Activated CD4-positive, alpha-beta T cell treated with anti-CD3 and anti-CD28 coated beads, Interleukin-2, Interleukin-4, amounts not matched to agents 100 ng/mL and 50 ng/mL, durations not matched to agents 16 hours and 8 hours (primary cell): ENCODE results near the gene CHIC2.

Source experiments
- DNase-seq: peaks from one replicate; pipeline ENCODE4 v3.0.0-alpha.2; 2020; ENCODE audit warnings: low spot score

The CHIC2 gene

GRCh38 chr4:54005475-54005874 is 58.9 kb downstream of the CHIC2 start:
- no peak for DNase-seq

- DNase-seq = no peak
Observed at GRCh38 chr4:54004463-54004862, 59.9 kb downstream of the CHIC2 start.

GRCh38 chr4:54001668-54002365 is 62.6 kb downstream of the CHIC2 start:
- no peak for DNase-seq

- DNase-seq = no peak
Observed at GRCh38 chr4:53997898-53998297, 66.5 kb downstream of the CHIC2 start.

GRCh38 chr4:53994382-53995102 is 69.9 kb downstream of the CHIC2 start:
- DNase-seq = no peak

GRCh38 chr4:53992785-53993184 is 71.6 kb downstream of the CHIC2 start:
- DNase-seq = no peak

- DNase-seq = no peak
Observed at GRCh38 chr4:53991821-53992220, 72.6 kb downstream of the CHIC2 start.

- DNase-seq = no peak
Observed at GRCh38 chr4:53990641-53991040, 73.8 kb downstream of the CHIC2 start.

- DNase-seq = no peak
Observed at GRCh38 chr4:53987761-53988171, 76.6 kb downstream of the CHIC2 start.

GRCh38 chr4:53986062-53986461 is 78.3 kb downstream of the CHIC2 start:
- no peak for DNase-seq

GRCh38 chr4:53981567-53981966 is 82.8 kb downstream of the CHIC2 start:
- DNase-seq = no peak

- no peak for DNase-seq
Observed at GRCh38 chr4:53981066-53981465, 83.3 kb downstream of the CHIC2 start.

GRCh38 chr4:53974561-53974960 is 89.8 kb downstream of the CHIC2 start:
- no peak for DNase-seq

- DNase-seq = no peak
Observed at GRCh38 chr4:53967986-53968385, 96.4 kb downstream of the CHIC2 start.

GRCh38 chr4:53963781-53964180 is 100.6 kb downstream of the CHIC2 start:
- DNase-seq = no peak

GRCh38 chr4:53963336-53963735 is 101.1 kb downstream of the CHIC2 start:
- DNase-seq = no peak

- no peak for DNase-seq
Observed at GRCh38 chr4:53962516-53963225, 101.7 kb downstream of the CHIC2 start.

GRCh38 chr4:53961351-53961750 is 103.1 kb downstream of the CHIC2 start:
- no peak for DNase-seq

GRCh38 chr4:53960843-53961242 is 103.6 kb downstream of the CHIC2 start:
- DNase-seq = no peak
